GM23248 (cell line): Measurements from ENCODE around the gene C9orf152.

Source experiments
- EZH2 ChIP-seq: fragments of 200-600 bp; sonication (generic); IDR thresholded peaks from 2 replicates; pipeline ENCODE4 v1.6.1; 2018; ENCODE audit warnings: antibody characterized with exemption, mild to moderate bottlenecking; ENCODE audit not compliant: insufficient read depth, poor library complexity, severe bottlenecking
- EZH2phosphoT487 ChIP-seq: fragments of 200-600 bp; sonication (generic); IDR thresholded peaks from 2 replicates; pipeline ENCODE4 v1.6.1; 2018; ENCODE audit warnings: antibody characterized with exemption, moderate library complexity, mild to moderate bottlenecking, low read depth; ENCODE audit not compliant: insufficient read depth

DNA sequence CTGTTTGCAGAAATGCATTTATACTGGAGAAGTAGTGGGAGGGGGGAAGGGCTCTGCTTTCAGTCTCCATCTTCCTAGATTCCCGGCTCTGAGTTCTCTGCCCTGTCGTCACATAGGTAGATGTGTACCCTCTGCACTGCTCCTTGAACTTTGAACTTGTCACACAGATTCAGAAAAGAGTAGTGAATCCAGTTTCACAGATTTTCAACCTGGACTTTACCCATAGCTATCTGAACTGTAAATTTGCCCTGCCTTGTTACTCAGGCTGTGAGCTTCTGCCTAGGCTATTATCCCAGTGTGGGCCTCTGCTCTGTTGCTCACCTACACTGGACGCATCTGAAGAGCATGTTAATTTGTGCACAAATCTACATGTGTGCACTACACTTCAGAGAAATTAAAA, 12.8 kb upstream of the C9orf152 start:
- TF ChIP-seq EZH2 (no peak), EZH2phosphoT487 (no peak)
